C4-2B (cell line): ENCODE results near the gene CNGB1.

Experiments
- CTCF ChIP-seq: fragments of 450-650 bp; conservative IDR thresholded peaks from 2 replicates; pipeline ENCODE4 v1.5.1; 2017; ENCODE audit warnings: mild to moderate bottlenecking
- ZFX ChIP-seq: fragments of 450-650 bp; IDR thresholded peaks from 2 replicates; pipeline ENCODE4 v1.6.1; 2017

GRCh38 chr16:57858635-57859034 lies 112.3 kb downstream of the CNGB1 start:
- no peak for TF ChIP-seq CTCF
- no peak for TF ChIP-seq ZFX
